Gastroesophageal sphincter (tissue), 4 donors: ENCODE measurements around the gene PTPRE. TPM values are rescaled to one million over a fixed set of nuclear protein-coding genes. Genes with fewer than 3 reads are reported as not detected.
"Not testable (repeated sequence)": the region's sequence is repeated elsewhere in the genome, so short reads cannot be mapped to it uniquely, and the experiment has no call there.

Experiments
- ATAC-seq: fragments of 150-250 bp; one replicate; pipeline ENCODE4 v1.9.1; 2016; ENCODE audit warnings: mild to moderate bottlenecking, moderate library complexity
- H3K27ac ChIP-seq, 4 donors: fragments of 200-600 bp; sonication (generic) in 3 of 4; 1 replicate in 3 of 4; 2 replicates in 1 of 4; pipeline ENCODE4 v1.5.1; 2016 to 2019
- H3K27me3 ChIP-seq: fragments of 200-600 bp; sonication (generic); one replicate; pipeline ENCODE4 v1.5.1; 2019
- H3K36me3 ChIP-seq, 2 donors: fragments of 200-600 bp; sonication (generic); one replicate each; pipeline ENCODE4 v1.5.1; 2019; ENCODE audit warnings: control low read depth in 1 of 2
- H3K4me1 ChIP-seq, 3 donors: fragments of 200-600 bp; sonication (generic); 1 replicate in 2 of 3; 2 replicates in 1 of 3; pipeline ENCODE4 v1.5.1; 2016 to 2019; ENCODE audit warnings: control low read depth in 2 of 3
- H3K4me3 ChIP-seq, 2 donors: fragments of 200-600 bp; sonication (generic); one replicate each; pipeline ENCODE4 v1.5.1; 2019; ENCODE audit warnings: mild to moderate bottlenecking in 1 of 2, moderate library complexity in 1 of 2
- H3K9me3 ChIP-seq, 3 donors: fragments of 200-600 bp; sonication (generic); one replicate each; pipeline ENCODE4 v1.5.1; 2017 to 2019; ENCODE audit warnings: control low read depth in 2 of 3
- EP300 ChIP-seq: sonication (generic); formaldehyde crosslinking; IDR thresholded peaks from one replicate; pipeline ENCODE4 v1.6.1; 2017; ENCODE audit warnings: antibody characterized with exemption, mild to moderate bottlenecking
- POLR2A ChIP-seq, 2 donors: fragments of 450-650 bp; IDR thresholded peaks; one replicate each; pipeline ENCODE4 v1.6.1; 2017; ENCODE audit warnings: antibody characterized with exemption in 2 of 2, mild to moderate bottlenecking in 2 of 2, moderate library complexity in 1 of 2
- POLR2AphosphoS5 ChIP-seq: sonication (generic); formaldehyde crosslinking; IDR thresholded peaks from one replicate; pipeline ENCODE4 v1.6.1; 2017; ENCODE audit warnings: antibody characterized with exemption
- WGBS, 2 donors: methylation state at CpG; one replicate each; pipeline ENCODE4 v1.1.5; 2018; ENCODE audit warnings: low coverage in 1 of 2; 5-methylcytosine and 5-hydroxymethylcytosine counted together
- total RNA-seq, 4 donors: library from RNA; depleted of rRNA; stranded (reverse); fragments of >200 nt; gene quantifications; one replicate each; pipeline ENCODE4 v1.1.0, GENCODE V29; 2016
- TF ChIP-seq, protein P1 (sequence below), 4 experiments: fragments of 200-600 bp in 2 of 4; fragments of 450-650 bp in 2 of 4; sonication (generic) in 1 of 4; IDR thresholded peaks; one replicate each; pipeline ENCODE4 v1.5.1; 2017 to 2019; ENCODE audit warnings: antibody characterized with exemption in 4 of 4, mild to moderate bottlenecking in 2 of 4, moderate library complexity in 2 of 4

The PTPRE gene
- total RNA-seq, 4 donors from 2014 or later, result 6.4 to 16.4 (median 8.5) TPM

DNA sequence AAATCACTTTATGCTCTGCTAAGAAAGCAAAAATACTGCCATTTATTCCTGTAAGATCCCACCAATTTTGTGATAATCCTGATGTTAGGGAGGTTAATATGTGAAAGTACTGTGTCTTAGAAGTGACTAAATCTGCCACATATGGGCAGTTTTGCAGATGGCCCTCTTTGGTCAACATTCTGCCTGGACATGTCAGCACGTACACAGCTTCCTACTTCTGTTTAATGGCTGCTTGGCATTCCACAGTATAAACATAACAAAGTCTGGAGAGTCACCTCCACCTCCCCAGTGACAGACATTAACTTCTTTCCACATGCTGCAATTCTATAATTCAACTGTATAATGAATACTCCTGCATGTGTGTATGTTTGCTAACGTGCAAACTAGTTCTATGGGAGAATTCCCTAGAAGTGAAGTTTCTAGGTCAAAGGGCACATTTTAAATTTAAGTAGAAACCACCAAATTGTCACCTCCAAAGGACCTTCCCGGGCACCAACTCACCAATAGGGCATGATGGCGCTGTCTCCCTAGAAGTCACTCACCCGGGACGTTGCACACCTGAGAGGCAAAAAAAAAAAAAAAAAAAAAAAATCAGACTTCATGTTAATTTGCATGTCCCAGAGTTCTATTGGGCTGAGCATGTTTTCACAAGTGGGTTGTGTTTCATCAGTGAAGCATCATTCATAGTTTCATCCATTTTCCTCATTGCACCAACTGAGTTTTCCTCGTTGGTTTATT is 180.4 kb downstream of the PTPRE start:
- H3K4me1 ChIP-seq, result no peaks in the 10 kb centered on the region
- 60 to 67% methylated on average over 3 to 7 of the region's 7 CpGs for WGBS, 2 donors
- peaks cover 0 to 15% of the 10 kb centered on the region in 2 donors for H3K36me3 ChIP-seq
- TF ChIP-seq POLR2A (IDR thresholded peaks at IDR 0.05) (no peak), EP300 (no peak), POLR2AphosphoS5 (no peak)
- TF ChIP-seq, protein P1, sequence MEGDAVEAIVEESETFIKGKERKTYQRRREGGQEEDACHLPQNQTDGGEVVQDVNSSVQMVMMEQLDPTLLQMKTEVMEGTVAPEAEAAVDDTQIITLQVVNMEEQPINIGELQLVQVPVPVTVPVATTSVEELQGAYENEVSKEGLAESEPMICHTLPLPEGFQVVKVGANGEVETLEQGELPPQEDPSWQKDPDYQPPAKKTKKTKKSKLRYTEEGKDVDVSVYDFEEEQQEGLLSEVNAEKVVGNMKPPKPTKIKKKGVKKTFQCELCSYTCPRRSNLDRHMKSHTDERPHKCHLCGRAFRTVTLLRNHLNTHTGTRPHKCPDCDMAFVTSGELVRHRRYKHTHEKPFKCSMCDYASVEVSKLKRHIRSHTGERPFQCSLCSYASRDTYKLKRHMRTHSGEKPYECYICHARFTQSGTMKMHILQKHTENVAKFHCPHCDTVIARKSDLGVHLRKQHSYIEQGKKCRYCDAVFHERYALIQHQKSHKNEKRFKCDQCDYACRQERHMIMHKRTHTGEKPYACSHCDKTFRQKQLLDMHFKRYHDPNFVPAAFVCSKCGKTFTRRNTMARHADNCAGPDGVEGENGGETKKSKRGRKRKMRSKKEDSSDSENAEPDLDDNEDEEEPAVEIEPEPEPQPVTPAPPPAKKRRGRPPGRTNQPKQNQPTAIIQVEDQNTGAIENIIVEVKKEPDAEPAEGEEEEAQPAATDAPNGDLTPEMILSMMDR (IDR thresholded peaks at IDR 0.05), result no peak
- no peak for ATAC-seq
- no peaks in the 10 kb centered on the region for H3K9me3 ChIP-seq
- no peak overlapping the region for H3K4me3 ChIP-seq
- no peak overlapping the region for H3K27ac ChIP-seq
- peaks cover 16% of the 10 kb centered on the region for H3K27me3 ChIP-seq

DNA sequence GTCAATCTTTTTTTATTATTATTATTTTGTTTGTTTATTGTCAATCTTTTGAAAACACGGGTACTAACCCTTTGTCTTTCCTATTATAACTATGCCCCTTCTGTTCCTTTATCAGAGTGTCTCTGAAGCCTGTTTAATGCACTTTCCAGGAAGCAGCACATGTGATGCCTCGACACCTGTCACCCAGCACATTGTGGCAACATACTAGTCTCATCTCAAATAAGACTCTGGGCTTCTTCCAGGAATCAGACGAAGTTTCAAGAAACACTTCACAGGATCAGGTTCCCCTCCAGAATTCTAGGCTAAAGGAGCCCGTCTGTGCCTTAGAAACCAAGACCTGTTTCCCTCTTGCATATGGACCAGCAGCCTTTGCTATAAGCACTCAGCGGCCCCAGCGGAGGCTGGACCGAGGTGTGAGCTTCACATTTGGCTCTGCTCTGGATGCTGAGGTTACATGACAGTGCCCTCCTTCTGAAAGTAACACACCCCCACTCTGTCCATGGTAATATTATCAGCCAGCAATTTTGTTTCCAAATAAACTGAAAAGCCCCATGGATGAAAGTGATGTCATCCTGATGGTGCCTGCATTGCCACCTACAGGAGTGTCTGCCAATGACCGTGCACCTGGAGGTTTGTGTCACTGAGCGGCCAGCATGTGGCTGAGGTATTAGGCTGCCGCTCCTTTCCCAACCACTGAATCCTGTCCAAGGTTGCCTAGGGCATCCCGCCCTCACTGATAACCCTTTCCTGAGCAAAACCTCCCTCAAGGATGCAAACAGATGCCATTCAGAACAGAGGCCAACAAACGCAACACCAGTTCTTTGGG is 181.2 kb downstream of the PTPRE start:
- 42 to 67% methylated on average over 3 of the region's 12 CpGs for WGBS, 2 donors
- H3K9me3 ChIP-seq, result no peaks in the 10 kb centered on the region
- TF ChIP-seq POLR2A (IDR thresholded peaks at IDR 0.05), result no peak
- TF ChIP-seq POLR2AphosphoS5, result no peak
- TF ChIP-seq, protein P1 (IDR thresholded peaks at IDR 0.05), result no peak
- TF ChIP-seq EP300, result no peak
- H3K36me3 ChIP-seq, result peaks cover 0 to 15% of the 10 kb centered on the region in 2 donors
- H3K4me3 ChIP-seq, result no peak overlapping the region
- no peak for ATAC-seq
- H3K27ac ChIP-seq, result no peak overlapping the region
- no peaks in the 10 kb centered on the region for H3K4me1 ChIP-seq
- H3K27me3 ChIP-seq, result peaks cover 16% of the 10 kb centered on the region

DNA sequence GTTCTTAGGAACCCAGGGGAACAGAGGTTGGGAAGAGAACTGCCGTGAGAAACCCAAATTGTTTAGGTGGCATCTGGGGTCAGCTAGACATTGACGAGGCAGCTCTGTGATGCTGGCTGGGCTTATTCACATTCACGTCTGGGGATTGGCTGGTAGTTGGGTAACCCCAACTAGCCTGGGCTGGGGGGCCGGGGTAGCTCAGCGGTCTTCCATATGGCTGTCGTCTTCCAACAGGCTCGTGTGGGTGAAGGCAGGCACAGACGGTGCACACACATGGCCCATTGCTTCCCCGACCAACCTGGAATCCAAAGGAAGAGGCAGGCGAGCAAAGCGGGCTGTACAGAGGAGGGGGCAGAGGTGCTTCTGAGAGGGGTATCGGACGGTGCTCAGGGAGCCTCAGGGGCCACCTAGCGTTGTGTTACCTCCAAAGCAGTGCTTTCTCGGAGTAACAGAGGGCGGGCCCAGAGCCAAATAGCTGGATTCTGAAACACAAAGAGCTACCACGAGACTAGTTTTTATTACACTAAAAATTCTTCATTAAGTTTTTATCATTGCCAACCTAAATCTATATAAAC is 184.8 kb downstream of the PTPRE start:
- H3K36me3 ChIP-seq, result no peaks in the 10 kb centered on the region
- peaks cover 6% of the 10 kb centered on the region for H3K27me3 ChIP-seq
- H3K9me3 ChIP-seq, result no peaks in the 10 kb centered on the region
- H3K4me3 ChIP-seq, result no peak overlapping the region
- ATAC-seq, result no peak
- no peak overlapping the region for H3K27ac ChIP-seq
- 57 to 60% methylated on average over 10 to 14 of the region's 17 CpGs for WGBS, 2 donors
- TF ChIP-seq, protein P1 (IDR thresholded peaks at IDR 0.05), result no peak
- TF ChIP-seq POLR2AphosphoS5 (no peak), POLR2A (IDR thresholded peaks at IDR 0.05) (no peak), EP300 (no peak)
- H3K4me1 ChIP-seq, result no peaks in the 10 kb centered on the region

DNA sequence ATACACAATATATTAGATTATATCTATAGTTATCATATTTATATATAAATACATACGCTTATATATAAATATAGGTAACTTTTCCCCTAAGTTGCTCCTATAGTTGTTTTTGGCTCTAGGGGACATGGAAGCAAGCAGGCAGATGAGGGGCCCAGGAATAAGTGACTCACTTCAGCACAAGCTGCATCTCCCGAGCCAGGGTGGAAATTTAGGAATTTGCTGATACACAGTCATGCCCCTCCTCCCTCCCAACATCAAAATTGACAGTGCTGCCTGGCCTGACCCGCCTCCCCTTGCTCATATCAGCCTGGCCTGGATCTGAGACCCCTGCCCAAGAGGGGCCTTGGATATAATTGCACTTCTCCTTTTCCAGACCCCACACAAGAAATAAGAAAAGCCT is 185.6 kb downstream of the PTPRE start:
- no peaks in the 10 kb centered on the region for H3K9me3 ChIP-seq
- peaks cover 6% of the 10 kb centered on the region for H3K27me3 ChIP-seq
- H3K4me3 ChIP-seq, result no peak overlapping the region
- no peaks in the 10 kb centered on the region for H3K4me1 ChIP-seq
- no peak for ATAC-seq
- 56 to 85% methylated on average over 2 to 3 of the region's 3 CpGs for WGBS, 2 donors
- TF ChIP-seq EP300 (no peak), POLR2A (IDR thresholded peaks at IDR 0.05) (no peak), POLR2AphosphoS5 (no peak)
- TF ChIP-seq, protein P1 (IDR thresholded peaks at IDR 0.05), result no peak
- H3K27ac ChIP-seq, result no peak overlapping the region
- no peaks in the 10 kb centered on the region for H3K36me3 ChIP-seq

DNA sequence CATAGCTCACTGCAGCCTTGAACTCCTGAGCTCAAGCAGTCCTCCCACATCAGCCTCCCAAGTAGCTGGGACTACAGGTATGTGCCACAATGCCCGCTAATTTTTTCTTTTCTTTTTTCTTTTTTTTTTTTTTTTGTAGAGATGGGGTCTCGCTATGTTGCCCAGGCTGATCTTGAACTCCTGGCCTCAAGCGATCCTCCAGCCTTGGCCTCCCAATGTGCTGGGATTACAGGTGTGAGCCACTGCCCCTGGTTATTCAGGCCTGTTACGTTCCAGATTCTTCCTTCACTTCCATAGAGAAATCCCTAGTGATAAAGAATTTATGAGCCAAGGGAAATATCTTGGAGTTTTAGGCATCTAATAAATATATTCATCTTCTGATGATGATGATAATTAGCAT is 187.7 kb downstream of the PTPRE start:
- not testable (repeated sequence) for H3K27me3 ChIP-seq, H3K9me3 ChIP-seq, H3K4me3 ChIP-seq, H3K4me1 ChIP-seq, H3K36me3 ChIP-seq, H3K27ac ChIP-seq, ATAC-seq
- 100% methylated on average over 2 to 4 of the region's 4 CpGs for WGBS, 2 donors
